ENCODE measurements around the gene BRAF.
A peak's percentile ranks its signal among the peaks of the same experiment; 100 is the strongest.
"Not testable (repeated sequence)": the region's sequence is repeated elsewhere in the genome, so short reads cannot be mapped to it uniquely, and the experiment has no call there.

The BRAF gene

DNA sequence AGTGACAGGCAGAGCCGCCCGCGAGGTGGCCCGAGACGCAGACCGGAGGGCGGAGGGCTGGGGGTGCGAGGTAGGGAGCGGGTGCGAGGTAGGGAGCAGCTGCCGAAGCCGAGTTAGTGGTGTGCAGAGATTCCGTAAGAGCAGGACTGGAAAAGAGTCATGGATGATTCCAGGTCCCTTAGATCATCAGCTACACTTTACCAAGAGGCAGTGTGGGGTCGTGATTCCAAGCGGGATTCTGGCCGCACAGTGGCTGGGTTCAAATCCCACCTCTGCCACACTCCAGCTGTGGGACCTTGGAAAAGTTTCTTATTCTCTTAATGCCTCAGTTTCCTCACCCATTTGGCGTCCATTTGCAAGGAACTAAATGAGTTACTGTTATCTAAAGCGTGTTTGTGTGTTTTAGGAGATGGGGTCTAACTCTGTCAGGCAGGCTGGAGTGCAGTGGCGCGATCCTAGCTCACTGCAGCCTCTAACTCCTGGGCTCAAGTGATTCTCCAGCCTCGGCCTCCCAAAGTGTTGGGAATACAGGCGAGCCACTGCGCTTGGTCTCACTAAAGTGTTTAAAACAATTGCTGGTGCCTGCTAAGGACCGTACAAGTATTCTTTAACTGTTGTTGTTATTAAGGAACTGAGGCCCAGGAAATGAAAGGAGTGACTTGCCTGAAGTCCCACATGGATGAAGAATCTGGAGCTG, 227.1 kb downstream of the BRAF start:
- peak; percentile 70 for DNase-seq

GRCh38 chr7:140696680-140697446, 227.9 kb downstream of the BRAF start, which contains the start of gene NDUFB2:
Gene NDUFB2, plus strand, starts transcription at chr7:140696708. Its CDS starts 37 bp downstream, at chr7:140696745.
- peak; percentile 70 for DNase-seq

- DNase-seq = peak; percentile 75
These were observed 228.6 kb downstream of the BRAF start for GRCh38 chr7:140696024-140696679.

DNA sequence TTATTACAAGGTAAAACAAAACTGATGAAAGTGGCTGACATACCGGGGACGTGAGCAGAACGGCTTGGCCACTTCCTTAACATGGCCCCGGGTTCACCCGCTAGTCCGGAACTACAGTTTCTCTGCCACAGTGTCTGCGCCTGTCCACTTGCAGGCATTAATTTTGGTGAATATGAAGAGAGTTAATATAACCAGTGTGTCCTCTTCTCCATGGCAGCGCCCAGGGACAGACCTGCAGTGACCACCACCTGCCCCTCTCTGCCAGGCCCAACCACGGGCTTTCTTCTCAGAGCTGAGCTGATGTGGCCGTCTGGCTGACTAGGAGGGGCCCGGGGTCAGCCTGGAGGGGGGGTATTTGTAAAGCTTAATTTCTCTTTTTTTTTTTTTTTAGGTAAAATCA, 229.3 kb downstream of the BRAF start:
- DNase-seq = no peak

DNA sequence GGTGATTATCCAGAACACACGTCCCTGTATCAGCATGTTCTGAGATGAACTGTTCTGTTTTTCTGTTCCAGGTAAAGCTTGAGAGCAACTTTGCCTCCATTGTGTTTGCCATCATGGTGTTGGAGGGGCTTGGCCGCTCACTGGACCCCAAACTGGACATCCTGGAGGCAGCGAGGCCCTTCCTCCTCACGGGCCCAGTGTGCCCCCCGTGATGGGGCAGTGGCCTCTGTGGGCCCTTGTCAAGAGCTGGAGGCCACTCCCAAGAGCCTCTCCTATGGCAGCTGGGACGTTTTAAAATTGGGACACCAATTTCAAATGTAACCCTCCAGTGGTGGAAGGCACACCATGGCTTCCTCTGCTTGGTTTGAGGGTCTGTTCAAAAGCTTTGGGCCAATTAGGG, 230.1 kb downstream of the BRAF start:
- DNase-seq = no peak

DNA sequence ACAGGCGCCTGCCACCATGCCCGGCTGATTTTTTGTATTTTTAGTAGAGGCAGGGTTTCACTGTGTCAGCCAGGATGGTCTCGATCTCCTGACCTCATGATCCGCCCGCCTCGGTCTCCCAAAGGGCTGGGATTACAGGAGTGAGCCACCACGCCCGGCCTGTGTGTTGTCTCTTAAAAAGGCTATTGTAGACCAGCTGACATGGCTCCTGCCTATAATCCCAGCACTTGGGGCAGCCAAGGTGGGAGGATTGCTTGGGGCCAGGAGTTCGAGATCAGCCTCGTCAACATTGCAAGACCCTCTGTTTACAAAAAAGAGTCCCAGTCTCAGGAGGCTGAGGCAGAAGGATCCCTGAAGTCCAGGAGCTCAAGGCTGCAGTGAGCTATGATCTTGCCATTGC, 230.9 kb downstream of the BRAF start:
- not testable (repeated sequence) for DNase-seq

- no peak for DNase-seq
These were observed 233.2 kb downstream of the BRAF start for GRCh38 chr7:140691376-140692045.

- no peak for DNase-seq
These were observed 235.3 kb downstream of the BRAF start for GRCh38 chr7:140689199-140690152.

- no peak for DNase-seq
These were observed 236.4 kb downstream of the BRAF start for GRCh38 chr7:140688341-140688740.

- no peak for DNase-seq
These were observed 237.8 kb downstream of the BRAF start for GRCh38 chr7:140686921-140687320.

- DNase-seq = no peak
These were observed 239.2 kb downstream of the BRAF start for GRCh38 chr7:140685407-140686087.

DNA sequence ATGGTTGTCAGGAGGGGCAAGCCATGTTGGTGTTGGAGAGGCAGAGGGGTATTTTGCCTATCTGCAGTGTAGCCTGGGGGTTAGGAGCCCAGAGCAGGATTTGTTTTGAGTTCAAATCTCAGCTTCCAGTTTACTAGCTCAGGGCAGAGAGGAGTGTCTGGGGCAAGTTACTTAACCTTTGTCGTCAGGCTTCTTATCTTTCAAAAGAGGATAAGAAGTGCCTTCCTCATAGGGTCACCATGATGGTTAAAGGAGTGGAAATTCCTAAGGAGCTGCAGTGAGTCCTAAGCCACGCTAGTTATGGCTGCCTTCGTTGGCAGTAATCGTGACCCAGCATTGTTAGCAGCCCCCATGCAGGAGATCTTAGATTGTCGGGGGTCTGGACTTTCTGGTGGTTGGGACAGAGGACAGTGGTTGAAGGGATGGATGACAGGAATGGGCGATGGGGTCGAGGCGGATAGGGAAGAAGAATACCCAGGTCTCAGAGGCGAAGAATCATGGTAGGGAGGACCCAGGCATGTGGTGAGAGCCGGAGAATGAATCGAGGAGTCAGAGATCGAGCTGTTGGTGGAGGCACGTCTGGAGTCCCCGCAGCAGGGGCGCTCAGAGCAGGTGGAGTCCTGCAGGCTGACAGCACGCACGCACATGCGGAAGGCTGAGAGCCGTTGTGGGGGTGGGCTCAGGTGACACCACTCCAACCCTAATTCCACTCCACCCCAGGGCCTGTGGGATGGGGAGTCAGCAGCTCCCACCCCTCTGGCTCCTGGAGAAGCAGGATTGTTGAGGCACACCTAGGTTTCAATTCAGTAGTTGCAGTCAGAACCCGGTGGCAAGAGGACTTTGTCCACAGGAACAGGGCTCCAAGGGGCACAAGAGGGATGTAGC, 240.4 kb downstream of the BRAF start:
- DNase-seq = no peak

DNA sequence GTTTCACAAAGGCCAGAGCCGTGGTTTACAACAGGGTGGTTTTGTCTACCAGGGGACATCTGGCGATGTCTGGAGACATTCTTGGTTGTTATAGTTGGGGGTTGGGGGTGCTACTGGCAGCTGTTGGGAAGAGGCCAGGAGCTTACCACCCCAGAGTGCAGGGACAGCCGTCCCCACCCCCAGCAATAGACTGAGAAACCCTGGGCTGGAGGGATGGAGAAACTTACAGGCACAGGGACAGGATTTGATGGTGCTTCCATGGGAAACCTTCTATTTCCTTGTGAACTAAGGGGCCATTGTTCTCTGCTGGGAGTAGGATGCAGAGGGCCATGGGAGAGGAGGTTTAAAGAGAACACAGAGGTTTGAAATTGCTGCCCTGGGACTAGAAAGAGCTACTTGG, 241.1 kb downstream of the BRAF start:
- no peak for DNase-seq

DNA sequence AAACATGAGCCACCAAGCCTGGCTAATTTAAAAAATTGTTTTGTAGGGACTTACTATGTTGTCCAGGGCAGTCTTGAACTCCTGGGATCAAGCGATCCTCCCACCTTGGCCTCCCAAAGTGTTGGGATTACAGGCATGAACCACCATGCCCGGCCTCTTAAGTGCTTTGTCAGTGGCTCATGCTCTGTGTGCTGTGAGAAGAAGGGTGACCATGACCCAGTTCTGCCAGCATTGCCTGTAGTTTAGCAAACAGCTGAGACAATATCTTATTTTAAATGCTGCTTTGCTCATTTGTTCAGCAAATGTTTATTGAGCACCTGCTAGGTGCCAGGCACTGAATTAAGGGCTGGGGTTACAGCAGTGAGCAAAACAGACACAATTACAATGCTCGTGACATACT, 243.0 kb downstream of the BRAF start:
- DNase-seq = no peak

DNA sequence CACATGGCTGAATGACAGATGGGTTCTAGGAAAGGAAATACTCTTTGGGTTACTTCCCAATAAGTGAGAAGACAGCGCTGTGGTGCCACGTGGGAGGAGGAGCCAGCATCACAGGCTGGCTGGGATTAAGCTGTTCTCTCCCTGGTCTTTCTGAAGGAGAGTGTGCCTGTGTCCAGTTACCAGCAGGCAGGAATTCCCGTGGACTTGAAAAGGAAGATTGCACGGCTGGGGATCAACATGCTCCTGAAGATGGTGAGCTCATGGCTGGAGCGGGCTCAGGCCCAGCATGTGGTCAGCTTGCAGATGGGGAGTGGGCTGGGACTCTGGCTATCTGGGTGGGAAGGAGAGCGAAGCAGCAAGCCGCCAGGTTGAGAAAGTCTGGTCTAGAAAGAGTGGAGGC, 243.8 kb downstream of the BRAF start:
- no peak for DNase-seq

GRCh38 chr7:140679186-140679585, 245.5 kb downstream of the BRAF start:
- DNase-seq = no peak

- DNase-seq = no peak
These were observed 246.0 kb downstream of the BRAF start for GRCh38 chr7:140678816-140679130.

GRCh38 chr7:140678081-140678815, 246.5 kb downstream of the BRAF start:
- DNase-seq = no peak

GRCh38 chr7:140677496-140677895, 247.2 kb downstream of the BRAF start:
- no peak for DNase-seq

GRCh38 chr7:140676956-140677355, 247.8 kb downstream of the BRAF start:
- DNase-seq = not testable (repeated sequence)

Data from kidney glomerular epithelial cell (primary cell).